H9 (cell line): ENCODE measurements around the gene HDHD3. TPM values are rescaled to one million over a fixed set of nuclear protein-coding genes. Genes with fewer than 3 reads are reported as not detected.
"Not testable (repeated sequence)": the region's sequence is repeated elsewhere in the genome, so short reads cannot be mapped to it uniquely, and the experiment has no call there.

Source experiments
- DNase-seq: peaks from one replicate; pipeline ENCODE4 v3.0.0-alpha.2; 2017
- H2AFZ ChIP-seq: one replicate; pipeline ENCODE4 v1.6.1; 2013; ENCODE audit warnings: mild to moderate bottlenecking, low read length, control low read depth, moderate library complexity
- H2AK5ac ChIP-seq: 2 replicates; pipeline ENCODE4 v1.6.1; 2013; ENCODE audit warnings: low read length, control low read depth, mixed read lengths; ENCODE audit not compliant: insufficient read length
- H2BK120ac ChIP-seq: one replicate; pipeline ENCODE4 v1.6.1; 2013; ENCODE audit warnings: low read depth, mild to moderate bottlenecking, low read length, control low read depth, inconsistent platforms; ENCODE audit not compliant: poor library complexity, severe bottlenecking
- H2BK12ac ChIP-seq: 2 replicates; pipeline ENCODE4 v1.6.1; 2013; ENCODE audit warnings: low read length, control low read depth, mixed read lengths, low read depth; ENCODE audit not compliant: insufficient read length
- H2BK15ac ChIP-seq: 2 replicates; pipeline ENCODE4 v1.6.1; 2013; ENCODE audit warnings: low read depth, low read length, control low read depth
- H2BK20ac ChIP-seq: one replicate; pipeline ENCODE4 v1.6.1; 2013; ENCODE audit warnings: low read depth, mild to moderate bottlenecking, low read length, control low read depth, inconsistent platforms; ENCODE audit not compliant: poor library complexity, severe bottlenecking
- H2BK5ac ChIP-seq: 2 replicates; pipeline ENCODE4 v1.6.1; 2013; ENCODE audit warnings: low read length, control low read depth, mixed read lengths; ENCODE audit not compliant: insufficient read length
- H3K14ac ChIP-seq: 2 replicates; pipeline ENCODE4 v1.6.1; 2013; ENCODE audit warnings: low read length, control low read depth; ENCODE audit not compliant: insufficient read depth
- H3K18ac ChIP-seq: 2 replicates; pipeline ENCODE4 v1.6.1; 2013; ENCODE audit warnings: low read depth, mild to moderate bottlenecking, mixed read lengths, low read length, control low read depth; ENCODE audit not compliant: insufficient read length
- H3K23ac ChIP-seq: 2 replicates; pipeline ENCODE4 v1.6.1; 2013; ENCODE audit warnings: low read length, control low read depth, mixed read lengths, low read depth; ENCODE audit not compliant: insufficient read length
- H3K23me2 ChIP-seq: 2 replicates; pipeline ENCODE4 v1.6.1; 2013; ENCODE audit warnings: low read depth, mild to moderate bottlenecking, mixed read lengths, low read length, control low read depth; ENCODE audit not compliant: insufficient read length, poor library complexity, severe bottlenecking
- H3K27ac ChIP-seq: 2 replicates; pipeline ENCODE4 v1.5.1; 2013; ENCODE audit warnings: low read length, control low read depth, mixed read lengths, low read depth; ENCODE audit not compliant: insufficient read length
- H3K27me3 ChIP-seq: 2 replicates; pipeline ENCODE4 v1.6.1; 2013; ENCODE audit warnings: low read length, control low read depth, inconsistent platforms; ENCODE audit not compliant: insufficient read depth
- H3K4ac ChIP-seq: 2 replicates; pipeline ENCODE4 v1.6.1; 2013; ENCODE audit warnings: low read depth, mild to moderate bottlenecking, control low read depth, inconsistent platforms, low read length, moderate library complexity
- H3K4me1 ChIP-seq: 2 replicates; pipeline ENCODE4 v1.6.1; 2013; ENCODE audit warnings: low read length, control low read depth, inconsistent platforms; ENCODE audit not compliant: insufficient read depth
- H3K4me2 ChIP-seq: 2 replicates; pipeline ENCODE4 v1.6.1; 2013; ENCODE audit warnings: low read length, control low read depth, mixed read lengths; ENCODE audit not compliant: insufficient read length, insufficient read depth
- H3K56ac ChIP-seq: 2 replicates; pipeline ENCODE4 v1.6.1; 2013; ENCODE audit warnings: low read depth, mild to moderate bottlenecking, mixed read lengths, low read length, control low read depth; ENCODE audit not compliant: insufficient read length
- H3K79me1 ChIP-seq: 2 replicates; pipeline ENCODE4 v1.6.1; 2013; ENCODE audit warnings: low read depth, mild to moderate bottlenecking, moderate library complexity, low read length, control low read depth, inconsistent platforms; ENCODE audit not compliant: insufficient read depth, poor library complexity, severe bottlenecking
- H3K79me2 ChIP-seq: 2 replicates; pipeline ENCODE4 v1.6.1; 2013; ENCODE audit warnings: low read length, control low read depth, inconsistent platforms; ENCODE audit not compliant: insufficient read depth
- H3K9ac ChIP-seq: 2 replicates; pipeline ENCODE4 v1.6.1; 2013; ENCODE audit warnings: low read length, control low read depth, mixed read lengths; ENCODE audit not compliant: insufficient read length; ENCODE audit errors: extremely low read depth
- H3K9me3 ChIP-seq: one replicate; pipeline ENCODE4 v1.6.1; 2013; ENCODE audit warnings: low read depth, low read length, inconsistent platforms; ENCODE audit not compliant: control insufficient read depth
- H3T11ph ChIP-seq: one replicate; pipeline ENCODE4 v1.6.1; 2013; ENCODE audit warnings: mild to moderate bottlenecking, low read length, control low read depth, inconsistent platforms
- H4K20me1 ChIP-seq: one replicate; pipeline ENCODE4 v1.6.1; 2013; ENCODE audit not compliant: control insufficient read depth, insufficient read length, insufficient read depth
- H4K5ac ChIP-seq: 2 replicates; pipeline ENCODE4 v1.6.1; 2013; ENCODE audit warnings: low read depth, mild to moderate bottlenecking, mixed read lengths, low read length, control low read depth; ENCODE audit not compliant: insufficient read length
- H4K8ac ChIP-seq: replicated peaks from 2 replicates; pipeline ENCODE4 v1.6.1; 2013; ENCODE audit warnings: low read length, control low read depth, mixed read lengths, low read depth; ENCODE audit not compliant: insufficient read length
- H4K91ac ChIP-seq: 2 replicates; pipeline ENCODE4 v1.6.1; 2013; ENCODE audit warnings: low read depth, mild to moderate bottlenecking, moderate library complexity, mixed read lengths, low read length, control low read depth; ENCODE audit not compliant: insufficient read length
- H3K27ac Mint-ChIP-seq, 3 experiments: 2 replicates in 2 of 3; 3 replicates in 1 of 3; pipeline ENCODE4 v1.8.0; 2020 to 2021; ENCODE audit warnings: mixed read lengths in 3 of 3, mild to moderate bottlenecking in 1 of 3, moderate library complexity in 1 of 3
- H3K27me3 Mint-ChIP-seq: 2 replicates; pipeline ENCODE4 v1.8.0; 2021; ENCODE audit warnings: low read depth, mild to moderate bottlenecking, moderate library complexity, mixed read lengths
- H3K36me3 Mint-ChIP-seq, 3 experiments: 2 replicates in 2 of 3; 3 replicates in 1 of 3; pipeline ENCODE4 v1.8.0; 2020 to 2021; ENCODE audit warnings: low read depth in 3 of 3, mixed read lengths in 3 of 3; ENCODE audit not compliant: insufficient read depth in 1 of 3
- H3K4me1 Mint-ChIP-seq, 2 experiments: 2 replicates each; pipeline ENCODE4 v1.8.0; 2020; ENCODE audit warnings: mixed read lengths in 2 of 2
- H3K4me3 Mint-ChIP-seq, 2 experiments: 2 replicates in 1 of 2; 3 replicates in 1 of 2; pipeline ENCODE4 v1.8.0; 2020 to 2021; ENCODE audit warnings: mild to moderate bottlenecking in 2 of 2, mixed read lengths in 2 of 2, moderate library complexity in 1 of 2
- H3K9me3 Mint-ChIP-seq, 2 experiments: 2 replicates in 1 of 2; 3 replicates in 1 of 2; pipeline ENCODE4 v1.8.0; 2020; ENCODE audit warnings: mild to moderate bottlenecking in 2 of 2, mixed read lengths in 2 of 2, moderate library complexity in 1 of 2
- CTCF ChIP-seq: fragments of 200-600 bp; sonication (generic); conservative IDR thresholded peaks from 3 replicates; pipeline ENCODE4 v1.8.0; 2021; ENCODE audit warnings: antibody characterized with exemption, mild to moderate bottlenecking
- WGBS: extraction: QIAGEN DNeasy Blood & Tissue Kit; methylation state at CpG from one replicate; pipeline ENCODE4 v1.1.7; 2013; ENCODE audit warnings: missing lambda C conversion rate, low lambda C conversion rate, mixed read lengths; ENCODE audit not compliant: insufficient read length; ENCODE audit errors: extremely low coverage; 5-methylcytosine and 5-hydroxymethylcytosine counted together
- total RNA-seq: library from RNA; stranded (reverse); gene quantifications from 2 replicates; pipeline ENCODE4 v1.2.1, GENCODE V29; 2021

The HDHD3 gene
- total RNA-seq, 1 experiment from 2014 or later: 10.9 TPM

GRCh38 chr9:113368348-113368981, 8.3 kb downstream of the HDHD3 start:
- H2BK20ac ChIP-seq: no peak overlapping the region
- H3K27ac ChIP-seq: no peak overlapping the region
- H3K4me1 Mint-ChIP-seq: peaks cover 8 to 12% of the 10 kb centered on the region in 2 experiments
- H3K27me3 Mint-ChIP-seq: no peaks in the 10 kb centered on the region
- no peak overlapping the region for H2AFZ ChIP-seq
- H3K23ac ChIP-seq: no peak overlapping the region
- H3K9ac ChIP-seq: no peak overlapping the region
- TF ChIP-seq CTCF: no peak
- H4K20me1 ChIP-seq: no peaks in the 10 kb centered on the region
- no peak overlapping the region for H4K8ac ChIP-seq
- no peak overlapping the region for H3K4me3 Mint-ChIP-seq
- no peak overlapping the region for H3K18ac ChIP-seq
- H2BK12ac ChIP-seq: no peak overlapping the region
- H2BK120ac ChIP-seq: no peak overlapping the region
- no CpG with 5 or more reads among the region's 5 CpGs for WGBS
- H3K4me1 ChIP-seq: no peaks in the 10 kb centered on the region
- no peaks in the 10 kb centered on the region for H3K79me1 ChIP-seq
- no peaks in the 10 kb centered on the region for H3K9me3 ChIP-seq
- no peak overlapping the region for H3K14ac ChIP-seq
- H3K23me2 ChIP-seq: peaks cover 3% of the 10 kb centered on the region
- no peak overlapping the region for H2BK5ac ChIP-seq
- no peak overlapping the region for H3K56ac ChIP-seq
- H3K36me3 Mint-ChIP-seq: peaks cover 0 to 20% (median 8%) of the 10 kb centered on the region in 3 experiments; a peak in 5 of 7 replicates
- no peak for DNase-seq
- H3K9me3 Mint-ChIP-seq: no peaks in the 10 kb centered on the region
- no peak overlapping the region for H3K27ac Mint-ChIP-seq
- no peaks in the 10 kb centered on the region for H3K79me2 ChIP-seq
- no peak overlapping the region for H4K5ac ChIP-seq
- H2BK15ac ChIP-seq: no peak overlapping the region
- no peaks in the 10 kb centered on the region for H3K27me3 ChIP-seq
- H3T11ph ChIP-seq: no peak overlapping the region
- no peak overlapping the region for H4K91ac ChIP-seq
- H2AK5ac ChIP-seq: no peak overlapping the region
- H3K4ac ChIP-seq: no peak overlapping the region
- H3K4me2 ChIP-seq: no peak overlapping the region

GRCh38 chr9:113365652-113366051, 11.1 kb downstream of the HDHD3 start:
- not testable (repeated sequence) for H3K56ac ChIP-seq, H3K4ac ChIP-seq, H3K36me3 Mint-ChIP-seq, H3K27me3 ChIP-seq, H3K14ac ChIP-seq, H3K4me1 ChIP-seq, H3K27me3 Mint-ChIP-seq, H3K23ac ChIP-seq, H3K27ac Mint-ChIP-seq, H3K79me2 ChIP-seq, H4K20me1 ChIP-seq, H3K23me2 ChIP-seq, H2BK120ac ChIP-seq, H3K9ac ChIP-seq, H4K5ac ChIP-seq, H2BK12ac ChIP-seq, H3K79me1 ChIP-seq, H4K8ac ChIP-seq, H3K4me2 ChIP-seq, H3T11ph ChIP-seq, H2BK5ac ChIP-seq, H3K4me1 Mint-ChIP-seq, H2AFZ ChIP-seq, H3K9me3 Mint-ChIP-seq, H4K91ac ChIP-seq, H2AK5ac ChIP-seq, H3K4me3 Mint-ChIP-seq, H2BK20ac ChIP-seq, H3K9me3 ChIP-seq, DNase-seq, H3K18ac ChIP-seq, H2BK15ac ChIP-seq, H3K27ac ChIP-seq
- WGBS: no CpG with 5 or more reads among the region's 3 CpGs
